Measurements from ENCODE around the gene CLDND2.

CLDND2 gene

GRCh38 chr19:51324167-51324481, 44.7 kb downstream of the CLDND2 start:
- Histone ChIP-seq H3K4me2 (ENCODE audit: insufficient read depth, low read length) (no peak overlapping the region), H3K9me3 (ENCODE audit: insufficient read depth, low read length, severe bottlenecking) (no peaks in the 10 kb centered on the region), H3K36me3 (ENCODE audit: insufficient read depth, low read length) (no peaks in the 10 kb centered on the region), H3K4me1 (ENCODE audit: insufficient read depth, low read length) (no peaks in the 10 kb centered on the region), H3K9ac (ENCODE audit: low read depth, low read length) (no peak overlapping the region), H2AFZ (ENCODE audit: low read depth, low read length) (no peak overlapping the region), H3K27ac (ENCODE audit: low read length) (no peak overlapping the region), H3K27me3 (ENCODE audit: insufficient read depth, low read length, poor library complexity) (no peaks in the 10 kb centered on the region), H3K79me2 (ENCODE audit: insufficient read depth, low read length) (no peaks in the 10 kb centered on the region), H3K4me3 (ENCODE audit: low read depth in 1 of 2, low read length in 2 of 2) (no peak overlapping the region), H4K20me1 (ENCODE audit: insufficient read depth, low read length) (peaks cover 3% of the 10 kb centered on the region; the same call in 1 of the 2 replicates)
- TF ChIP-seq EZH2 (IDR thresholded peaks at IDR 0.05; ENCODE audit: borderline replicate concordance, low read depth, low read length, severe bottlenecking) = no peak
- TF ChIP-seq CTCF (IDR thresholded peaks at IDR 0.05; ENCODE audit: borderline replicate concordance, extremely low read depth, low read length, poor library complexity, severe bottlenecking) = no peak
- ATAC-seq (ENCODE audit: insufficient read depth, low read depth) = no peak
- no peak for DNase-seq

- Histone ChIP-seq H3K27me3 (ENCODE audit: insufficient read depth, low read length, poor library complexity) (no peaks in the 10 kb centered on the region), H3K9me3 (ENCODE audit: insufficient read depth, low read length, severe bottlenecking) (no peaks in the 10 kb centered on the region), H4K20me1 (ENCODE audit: insufficient read depth, low read length) (peaks cover 3% of the 10 kb centered on the region; the same call in 1 of the 2 replicates), H2AFZ (ENCODE audit: low read depth, low read length) (no peak overlapping the region), H3K9ac (ENCODE audit: low read depth, low read length) (no peak overlapping the region), H3K4me3 (ENCODE audit: low read depth in 1 of 2, low read length in 2 of 2) (no peak overlapping the region), H3K27ac (ENCODE audit: low read length) (no peak overlapping the region), H3K36me3 (ENCODE audit: insufficient read depth, low read length) (no peaks in the 10 kb centered on the region), H3K4me1 (ENCODE audit: insufficient read depth, low read length) (no peaks in the 10 kb centered on the region), H3K79me2 (ENCODE audit: insufficient read depth, low read length) (no peaks in the 10 kb centered on the region), H3K4me2 (ENCODE audit: insufficient read depth, low read length) (no peak overlapping the region)
- TF ChIP-seq EZH2 (IDR thresholded peaks at IDR 0.05; ENCODE audit: borderline replicate concordance, low read depth, low read length, severe bottlenecking) (no peak), CTCF (IDR thresholded peaks at IDR 0.05; ENCODE audit: borderline replicate concordance, extremely low read depth, low read length, poor library complexity, severe bottlenecking) (no peak)
- DNase-seq (no peak), ATAC-seq (ENCODE audit: insufficient read depth, low read depth) (peak; percentile 31; the same call in 2 of the 3 replicates)
These were observed 45.2 kb downstream of the CLDND2 start for GRCh38 chr19:51323481-51324166.

- no peaks in the 10 kb centered on the region for H3K36me3 ChIP-seq (ENCODE audit: insufficient read depth, low read length)
- ATAC-seq (ENCODE audit: insufficient read depth, low read depth) = no peak
- no peaks in the 10 kb centered on the region for H3K27me3 ChIP-seq (ENCODE audit: insufficient read depth, low read length, poor library complexity)
- H3K9ac ChIP-seq (ENCODE audit: low read depth, low read length) = no peak overlapping the region
- H3K4me3 ChIP-seq (ENCODE audit: low read depth in 1 of 2, low read length in 2 of 2) = no peak overlapping the region
- H3K4me2 ChIP-seq (ENCODE audit: insufficient read depth, low read length) = no peak overlapping the region
- H3K4me1 ChIP-seq (ENCODE audit: insufficient read depth, low read length) = no peaks in the 10 kb centered on the region
- H2AFZ ChIP-seq (ENCODE audit: low read depth, low read length) = no peak overlapping the region
- peaks cover 3% of the 10 kb centered on the region; the same call in 1 of the 2 replicates for H4K20me1 ChIP-seq (ENCODE audit: insufficient read depth, low read length)
- no peaks in the 10 kb centered on the region for H3K79me2 ChIP-seq (ENCODE audit: insufficient read depth, low read length)
- no peak for DNase-seq
- no peak overlapping the region for H3K27ac ChIP-seq (ENCODE audit: low read length)
- H3K9me3 ChIP-seq (ENCODE audit: insufficient read depth, low read length, severe bottlenecking) = no peaks in the 10 kb centered on the region
- TF ChIP-seq CTCF (IDR thresholded peaks at IDR 0.05; ENCODE audit: borderline replicate concordance, extremely low read depth, low read length, poor library complexity, severe bottlenecking) (no peak), EZH2 (IDR thresholded peaks at IDR 0.05; ENCODE audit: borderline replicate concordance, low read depth, low read length, severe bottlenecking) (no peak)
These were observed 47.0 kb downstream of the CLDND2 start for GRCh38 chr19:51321799-51322198.
